Measurements from ENCODE around the gene F13A1.

The F13A1 gene

DNA sequence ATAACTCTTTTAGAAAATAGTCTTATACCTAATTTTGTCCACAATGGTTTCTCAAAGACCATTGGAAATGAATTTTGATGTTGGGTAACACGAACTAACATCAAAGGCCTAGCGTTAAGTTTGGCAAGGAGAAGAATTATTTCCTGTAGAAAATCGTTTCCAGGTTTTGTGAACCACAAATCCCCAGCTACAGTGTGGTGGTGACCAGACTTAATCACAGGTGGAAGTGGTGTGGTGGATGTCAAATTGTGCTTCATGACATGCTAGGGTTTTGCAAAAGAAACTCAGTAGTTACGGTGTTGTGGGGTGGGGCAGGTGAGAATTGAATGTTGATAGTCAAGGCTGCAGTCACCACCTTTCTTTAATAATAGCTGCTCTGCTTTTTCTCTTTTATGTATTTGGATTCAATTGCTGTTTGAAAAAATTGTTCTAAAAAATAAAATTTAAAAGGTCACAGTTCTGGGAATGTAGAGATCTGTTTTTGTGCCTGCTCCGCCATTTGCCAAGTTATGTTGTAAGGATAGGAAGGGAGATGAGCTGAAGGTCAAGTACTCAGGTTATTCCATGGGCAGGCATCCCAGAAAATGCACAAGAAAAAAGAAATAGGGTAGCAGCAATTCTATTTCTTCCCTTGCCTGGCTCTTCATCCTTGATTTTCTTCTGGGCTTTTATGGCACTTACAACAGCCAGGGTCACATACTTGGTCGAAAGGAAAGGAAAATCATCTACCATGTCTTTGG, 83.6 kb downstream of the F13A1 start:
- Histone ChIP-seq H3K4me1 (ENCODE audit: insufficient read depth, low read length) (no peaks in the 10 kb centered on the region), H3K27me3 (ENCODE audit: insufficient read depth, low read length) (no peaks in the 10 kb centered on the region), H3K27ac (ENCODE audit: low read length) (no peak overlapping the region), H3K4me3 (ENCODE audit: low read length) (no peak overlapping the region), H3K9me3 (ENCODE audit: insufficient read depth, low read depth, low read length) (no peaks in the 10 kb centered on the region), H3K9ac (ENCODE audit: low read depth, low read length) (no peak overlapping the region), H3K36me3 (ENCODE audit: insufficient read depth, low read depth, low read length) (no peaks in the 10 kb centered on the region)

DNA sequence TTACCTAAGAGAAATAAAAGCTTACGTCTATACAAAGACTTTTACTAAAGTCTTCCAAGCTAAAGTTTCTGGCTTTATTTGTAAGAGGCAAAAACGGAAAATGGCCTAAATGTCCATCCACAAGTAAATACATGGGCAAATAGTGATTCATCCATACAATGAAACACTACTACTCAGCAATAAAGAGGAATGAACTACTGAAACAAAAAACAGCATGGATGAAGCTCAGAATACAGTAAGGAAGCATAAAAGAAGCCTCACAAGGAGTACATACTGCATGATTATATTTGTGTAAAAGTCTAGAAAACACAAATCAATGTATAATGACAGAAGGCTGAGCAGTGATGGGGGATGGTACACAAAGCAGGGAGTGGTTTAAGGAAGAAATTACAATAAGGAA, 84.7 kb downstream of the F13A1 start:
- H3K27ac ChIP-seq (ENCODE audit: low read length), result no peak overlapping the region
- no peaks in the 10 kb centered on the region for H3K4me1 ChIP-seq (ENCODE audit: insufficient read depth, low read length)
- no peak overlapping the region for H3K9ac ChIP-seq (ENCODE audit: low read depth, low read length)
- no peak overlapping the region for H3K4me3 ChIP-seq (ENCODE audit: low read length)
- no peaks in the 10 kb centered on the region for H3K27me3 ChIP-seq (ENCODE audit: insufficient read depth, low read length)
- H3K9me3 ChIP-seq (ENCODE audit: insufficient read depth, low read depth, low read length), result no peaks in the 10 kb centered on the region
- H3K36me3 ChIP-seq (ENCODE audit: insufficient read depth, low read depth, low read length), result no peaks in the 10 kb centered on the region

DNA sequence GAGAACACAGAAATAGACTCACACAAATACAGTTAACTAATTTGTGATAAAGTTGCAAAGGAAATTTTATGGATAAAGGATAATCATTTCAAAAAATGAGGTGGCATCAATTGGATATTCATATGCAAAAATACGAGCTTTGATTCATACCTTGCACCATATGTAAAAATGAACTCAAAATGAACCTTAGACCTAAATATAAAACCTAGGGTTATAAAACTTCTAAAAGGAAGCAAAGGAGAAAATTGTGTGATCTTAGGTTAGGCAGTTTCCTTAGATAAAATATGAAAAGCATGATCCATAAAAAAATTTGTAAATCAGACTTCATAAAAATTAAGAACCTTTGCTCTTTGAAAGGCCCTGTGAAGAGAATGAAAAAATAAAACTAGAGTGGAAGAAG, 85.5 kb downstream of the F13A1 start:
- Histone ChIP-seq H3K9me3 (ENCODE audit: insufficient read depth, low read depth, low read length) (no peaks in the 10 kb centered on the region), H3K4me1 (ENCODE audit: insufficient read depth, low read length) (no peaks in the 10 kb centered on the region), H3K27me3 (ENCODE audit: insufficient read depth, low read length) (no peaks in the 10 kb centered on the region), H3K27ac (ENCODE audit: low read length) (no peak overlapping the region), H3K4me3 (ENCODE audit: low read length) (no peak overlapping the region), H3K36me3 (ENCODE audit: insufficient read depth, low read depth, low read length) (no peaks in the 10 kb centered on the region), H3K9ac (ENCODE audit: low read depth, low read length) (no peak overlapping the region)

- no peaks in the 10 kb centered on the region for H3K27me3 ChIP-seq (ENCODE audit: insufficient read depth, low read length)
- H3K9ac ChIP-seq (ENCODE audit: low read depth, low read length), result no peak overlapping the region
- H3K36me3 ChIP-seq (ENCODE audit: insufficient read depth, low read depth, low read length), result no peaks in the 10 kb centered on the region
- H3K4me3 ChIP-seq (ENCODE audit: low read length), result no peak overlapping the region
- no peaks in the 10 kb centered on the region for H3K9me3 ChIP-seq (ENCODE audit: insufficient read depth, low read depth, low read length)
- H3K4me1 ChIP-seq (ENCODE audit: insufficient read depth, low read length), result no peaks in the 10 kb centered on the region; the same call in 1 of the 2 replicates
- H3K27ac ChIP-seq (ENCODE audit: low read length), result no peak overlapping the region
Measured at GRCh38 chr6:6230286-6230685, 90.2 kb downstream of the F13A1 start.

GRCh38 chr6:6227896-6228295, 92.6 kb downstream of the F13A1 start:
- Histone ChIP-seq H3K27ac (ENCODE audit: low read length) (no peak overlapping the region), H3K9ac (ENCODE audit: low read depth, low read length) (no peak overlapping the region), H3K4me1 (ENCODE audit: insufficient read depth, low read length) (no peaks in the 10 kb centered on the region; the same call in 1 of the 2 replicates), H3K4me3 (ENCODE audit: low read length) (no peak overlapping the region), H3K9me3 (ENCODE audit: insufficient read depth, low read depth, low read length) (no peaks in the 10 kb centered on the region), H3K36me3 (ENCODE audit: insufficient read depth, low read depth, low read length) (no peaks in the 10 kb centered on the region), H3K27me3 (ENCODE audit: insufficient read depth, low read length) (no peaks in the 10 kb centered on the region)

DNA sequence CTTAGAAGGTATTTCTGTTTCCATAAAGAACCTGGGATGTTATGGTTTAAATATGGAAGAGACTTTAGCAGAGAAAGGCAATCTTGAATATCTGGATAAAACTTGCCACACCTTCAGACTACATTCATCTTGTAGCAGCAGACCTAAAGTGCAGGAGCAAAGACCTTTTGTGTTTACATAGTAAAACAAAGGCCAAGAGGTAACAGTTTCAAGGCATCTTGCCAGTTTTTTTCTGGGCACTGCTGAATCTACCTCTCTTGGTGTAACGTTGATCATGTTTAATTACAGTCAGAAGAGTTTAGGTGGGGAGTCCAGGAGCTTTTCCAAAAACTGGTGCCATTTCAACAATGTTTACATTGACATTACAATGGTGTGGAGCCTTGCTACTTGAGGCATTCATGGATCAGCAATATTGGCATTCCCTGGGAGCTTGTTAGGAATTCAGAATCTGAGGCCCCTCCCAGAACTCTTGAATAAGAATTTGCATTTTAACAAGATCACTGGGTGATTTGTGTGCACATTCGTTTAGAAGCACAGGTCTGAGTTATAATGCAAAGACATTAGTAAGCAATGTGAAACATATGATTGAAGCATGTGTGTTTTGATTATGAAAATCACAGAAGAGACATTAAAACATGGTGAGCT, 94.5 kb downstream of the F13A1 start:
- no peak overlapping the region for H3K27ac ChIP-seq (ENCODE audit: low read length)
- H3K36me3 ChIP-seq (ENCODE audit: insufficient read depth, low read depth, low read length), result no peaks in the 10 kb centered on the region
- H3K4me3 ChIP-seq (ENCODE audit: low read length), result no peak overlapping the region
- H3K9me3 ChIP-seq (ENCODE audit: insufficient read depth, low read depth, low read length), result no peaks in the 10 kb centered on the region
- no peaks in the 10 kb centered on the region; the same call in 1 of the 2 replicates for H3K4me1 ChIP-seq (ENCODE audit: insufficient read depth, low read length)
- no peak overlapping the region for H3K9ac ChIP-seq (ENCODE audit: low read depth, low read length)
- no peaks in the 10 kb centered on the region for H3K27me3 ChIP-seq (ENCODE audit: insufficient read depth, low read length)

DNA sequence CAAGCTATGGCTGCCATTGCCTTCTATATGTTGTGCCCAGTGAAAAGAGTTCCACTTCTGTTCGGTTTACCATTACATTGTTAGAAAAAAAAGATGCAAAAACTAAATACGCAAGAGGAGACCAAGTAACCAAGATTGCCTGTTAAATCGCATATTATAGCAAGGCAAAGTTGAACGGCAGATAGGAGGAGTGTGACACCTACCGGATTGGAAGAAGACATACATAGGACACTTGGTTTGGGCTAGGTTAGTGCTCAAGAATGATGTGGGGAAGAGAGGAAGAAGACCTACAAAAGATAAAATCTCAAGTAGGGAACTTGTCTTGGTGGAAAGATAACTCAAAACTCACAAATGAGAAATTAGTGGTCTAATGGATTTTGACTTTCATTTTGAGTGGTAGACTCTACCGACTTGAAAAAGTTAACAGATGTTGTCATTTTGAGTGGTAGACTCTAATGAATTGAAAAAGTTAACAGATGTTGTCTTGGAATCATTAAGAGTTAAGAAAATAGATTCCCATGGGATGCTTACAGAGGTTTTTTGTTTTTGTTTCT, 95.5 kb downstream of the F13A1 start:
- H3K4me3 ChIP-seq (ENCODE audit: low read length), result no peak overlapping the region

GRCh38 chr6:6221787-6222535, 98.5 kb downstream of the F13A1 start:
- Histone ChIP-seq H3K4me1 (ENCODE audit: insufficient read depth, low read length) (no peaks in the 10 kb centered on the region; the same call in 1 of the 2 replicates), H3K27me3 (ENCODE audit: insufficient read depth, low read length) (no peaks in the 10 kb centered on the region), H3K9me3 (ENCODE audit: insufficient read depth, low read depth, low read length) (no peaks in the 10 kb centered on the region), H3K27ac (ENCODE audit: low read length) (no peak overlapping the region), H3K36me3 (ENCODE audit: insufficient read depth, low read depth, low read length) (no peaks in the 10 kb centered on the region), H3K9ac (ENCODE audit: low read depth, low read length) (no peak overlapping the region), H3K4me3 (ENCODE audit: low read length) (no peak overlapping the region)

More for the DNA sequence above, 95.5 kb downstream of the F13A1 start:
- Histone ChIP-seq H3K27me3 (ENCODE audit: insufficient read depth, low read length) (no peaks in the 10 kb centered on the region), H3K9me3 (ENCODE audit: insufficient read depth, low read depth, low read length) (no peaks in the 10 kb centered on the region), H3K36me3 (ENCODE audit: insufficient read depth, low read depth, low read length) (no peaks in the 10 kb centered on the region), H3K9ac (ENCODE audit: low read depth, low read length) (no peak overlapping the region), H3K4me1 (ENCODE audit: insufficient read depth, low read length) (no peaks in the 10 kb centered on the region; the same call in 1 of the 2 replicates), H3K27ac (ENCODE audit: low read length) (no peak overlapping the region)

DNA sequence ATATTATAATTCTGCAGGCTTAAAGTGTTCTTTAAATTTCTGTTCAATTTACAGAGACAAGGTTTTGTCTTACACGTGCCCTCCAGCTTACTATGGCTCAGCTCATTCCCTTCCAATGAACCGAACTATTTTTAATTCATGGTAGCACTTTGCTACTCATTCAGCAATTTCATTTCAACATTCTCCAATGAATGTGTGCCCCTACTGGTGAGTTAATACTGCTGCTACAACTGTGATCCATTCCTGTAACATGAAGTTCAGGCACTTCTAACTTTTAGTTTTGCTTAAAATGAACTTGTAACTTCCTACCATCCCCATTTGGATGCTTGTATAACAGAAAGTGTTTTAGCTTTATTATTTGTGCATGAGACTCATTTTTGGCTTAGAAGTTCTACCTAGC, 99.7 kb downstream of the F13A1 start:
- H3K4me1 ChIP-seq (ENCODE audit: insufficient read depth, low read length), result no peaks in the 10 kb centered on the region
- H3K27ac ChIP-seq (ENCODE audit: low read length), result no peak overlapping the region
- H3K36me3 ChIP-seq (ENCODE audit: insufficient read depth, low read depth, low read length), result no peaks in the 10 kb centered on the region
- H3K4me3 ChIP-seq (ENCODE audit: low read length), result no peak overlapping the region
- no peaks in the 10 kb centered on the region for H3K27me3 ChIP-seq (ENCODE audit: insufficient read depth, low read length)
- no peak overlapping the region for H3K9ac ChIP-seq (ENCODE audit: low read depth, low read length)
- no peaks in the 10 kb centered on the region for H3K9me3 ChIP-seq (ENCODE audit: insufficient read depth, low read depth, low read length)

GRCh38 chr6:6219716-6220115, 100.7 kb downstream of the F13A1 start:
- no peaks in the 10 kb centered on the region for H3K27me3 ChIP-seq (ENCODE audit: insufficient read depth, low read length)
- H3K9me3 ChIP-seq (ENCODE audit: insufficient read depth, low read depth, low read length), result no peaks in the 10 kb centered on the region
- no peaks in the 10 kb centered on the region for H3K36me3 ChIP-seq (ENCODE audit: insufficient read depth, low read depth, low read length)
- no peak overlapping the region for H3K9ac ChIP-seq (ENCODE audit: low read depth, low read length)
- H3K4me3 ChIP-seq (ENCODE audit: low read length), result no peak overlapping the region
- H3K4me1 ChIP-seq (ENCODE audit: insufficient read depth, low read length), result no peaks in the 10 kb centered on the region
- H3K27ac ChIP-seq (ENCODE audit: low read length), result no peak overlapping the region

DNA sequence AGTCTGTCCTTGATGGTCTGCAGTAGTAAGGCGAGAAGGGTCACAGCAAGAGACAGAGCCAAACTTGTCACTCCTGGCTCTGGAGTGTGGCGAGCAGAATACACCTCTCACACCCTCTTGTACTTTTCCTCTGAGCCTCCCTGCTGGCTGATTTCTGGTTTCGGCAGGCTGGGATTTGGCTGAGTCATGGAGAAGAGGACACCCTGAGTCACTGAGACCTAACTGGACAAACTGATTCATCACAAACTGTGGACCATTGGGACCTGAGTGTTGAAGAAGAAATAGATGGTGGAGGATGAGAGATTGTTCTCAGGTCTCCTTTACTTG, 101.7 kb downstream of the F13A1 start:
- no peaks in the 10 kb centered on the region for H3K36me3 ChIP-seq (ENCODE audit: insufficient read depth, low read depth, low read length)
- no peak overlapping the region for H3K27ac ChIP-seq (ENCODE audit: low read length)
- no peak overlapping the region for H3K9ac ChIP-seq (ENCODE audit: low read depth, low read length)
- H3K9me3 ChIP-seq (ENCODE audit: insufficient read depth, low read depth, low read length), result no peaks in the 10 kb centered on the region
- no peak overlapping the region for H3K4me3 ChIP-seq (ENCODE audit: low read length)
- H3K27me3 ChIP-seq (ENCODE audit: insufficient read depth, low read length), result no peaks in the 10 kb centered on the region
- no peaks in the 10 kb centered on the region for H3K4me1 ChIP-seq (ENCODE audit: insufficient read depth, low read length)
